ENCODE results near the gene VSIG10L.

Gene VSIG10L

DNA sequence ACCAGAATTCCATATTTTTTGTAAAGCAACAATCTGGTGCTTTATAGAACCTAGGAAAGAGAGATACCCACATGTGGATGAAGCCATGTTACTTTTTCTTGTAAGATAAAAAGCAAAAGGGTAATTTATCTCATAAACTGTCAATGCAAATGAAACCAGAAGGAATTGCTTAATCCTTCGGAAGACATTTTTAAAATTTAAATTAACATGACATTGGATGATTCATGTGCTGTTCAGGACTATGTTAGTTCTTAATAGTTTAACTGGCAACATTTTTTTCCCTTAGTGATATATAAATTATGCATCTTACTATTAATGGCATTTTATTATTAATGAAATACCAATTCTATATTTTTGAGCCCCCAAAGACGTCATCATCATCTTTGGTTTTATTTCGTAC is 56.3 kb downstream of the VSIG10L start:
- TF ChIP-seq, protein P1, sequence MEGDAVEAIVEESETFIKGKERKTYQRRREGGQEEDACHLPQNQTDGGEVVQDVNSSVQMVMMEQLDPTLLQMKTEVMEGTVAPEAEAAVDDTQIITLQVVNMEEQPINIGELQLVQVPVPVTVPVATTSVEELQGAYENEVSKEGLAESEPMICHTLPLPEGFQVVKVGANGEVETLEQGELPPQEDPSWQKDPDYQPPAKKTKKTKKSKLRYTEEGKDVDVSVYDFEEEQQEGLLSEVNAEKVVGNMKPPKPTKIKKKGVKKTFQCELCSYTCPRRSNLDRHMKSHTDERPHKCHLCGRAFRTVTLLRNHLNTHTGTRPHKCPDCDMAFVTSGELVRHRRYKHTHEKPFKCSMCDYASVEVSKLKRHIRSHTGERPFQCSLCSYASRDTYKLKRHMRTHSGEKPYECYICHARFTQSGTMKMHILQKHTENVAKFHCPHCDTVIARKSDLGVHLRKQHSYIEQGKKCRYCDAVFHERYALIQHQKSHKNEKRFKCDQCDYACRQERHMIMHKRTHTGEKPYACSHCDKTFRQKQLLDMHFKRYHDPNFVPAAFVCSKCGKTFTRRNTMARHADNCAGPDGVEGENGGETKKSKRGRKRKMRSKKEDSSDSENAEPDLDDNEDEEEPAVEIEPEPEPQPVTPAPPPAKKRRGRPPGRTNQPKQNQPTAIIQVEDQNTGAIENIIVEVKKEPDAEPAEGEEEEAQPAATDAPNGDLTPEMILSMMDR (IDR thresholded peaks at IDR 0.05; ENCODE audit: insufficient read depth, low read depth, low read length, missing control alignments), result no peak
- no peak for DNase-seq (ENCODE audit: low read depth)
- H3K4me3 ChIP-seq (ENCODE audit: low read length), result no peak overlapping the region

DNA sequence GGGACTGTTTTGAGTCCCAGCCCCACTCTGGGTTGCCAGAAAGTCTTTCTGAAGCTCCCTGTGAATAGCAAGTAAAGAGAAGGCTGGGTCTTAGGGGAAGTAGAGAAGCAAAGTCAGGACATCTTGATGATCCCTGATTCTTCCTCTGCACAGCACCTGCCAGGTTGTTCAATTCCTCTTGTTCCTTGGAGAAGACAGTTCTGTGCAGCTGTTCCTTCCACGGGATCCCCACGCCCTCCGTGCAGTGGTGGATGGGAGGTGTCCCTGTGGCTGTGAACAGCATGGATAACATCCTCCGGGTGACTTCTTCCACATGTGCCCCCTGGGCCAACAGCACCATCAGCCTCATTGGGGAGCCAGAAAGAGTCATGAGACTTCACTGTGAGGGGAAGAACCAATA is 59.6 kb downstream of the VSIG10L start:
- DNase-seq (ENCODE audit: low read depth), result no peak
- TF ChIP-seq, protein P1 (IDR thresholded peaks at IDR 0.05; ENCODE audit: insufficient read depth, low read depth, low read length, missing control alignments), result no peak
- no peak overlapping the region for H3K4me3 ChIP-seq (ENCODE audit: low read length)
